ENCODE measurements around the gene MEI1.

The MEI1 gene

DNA sequence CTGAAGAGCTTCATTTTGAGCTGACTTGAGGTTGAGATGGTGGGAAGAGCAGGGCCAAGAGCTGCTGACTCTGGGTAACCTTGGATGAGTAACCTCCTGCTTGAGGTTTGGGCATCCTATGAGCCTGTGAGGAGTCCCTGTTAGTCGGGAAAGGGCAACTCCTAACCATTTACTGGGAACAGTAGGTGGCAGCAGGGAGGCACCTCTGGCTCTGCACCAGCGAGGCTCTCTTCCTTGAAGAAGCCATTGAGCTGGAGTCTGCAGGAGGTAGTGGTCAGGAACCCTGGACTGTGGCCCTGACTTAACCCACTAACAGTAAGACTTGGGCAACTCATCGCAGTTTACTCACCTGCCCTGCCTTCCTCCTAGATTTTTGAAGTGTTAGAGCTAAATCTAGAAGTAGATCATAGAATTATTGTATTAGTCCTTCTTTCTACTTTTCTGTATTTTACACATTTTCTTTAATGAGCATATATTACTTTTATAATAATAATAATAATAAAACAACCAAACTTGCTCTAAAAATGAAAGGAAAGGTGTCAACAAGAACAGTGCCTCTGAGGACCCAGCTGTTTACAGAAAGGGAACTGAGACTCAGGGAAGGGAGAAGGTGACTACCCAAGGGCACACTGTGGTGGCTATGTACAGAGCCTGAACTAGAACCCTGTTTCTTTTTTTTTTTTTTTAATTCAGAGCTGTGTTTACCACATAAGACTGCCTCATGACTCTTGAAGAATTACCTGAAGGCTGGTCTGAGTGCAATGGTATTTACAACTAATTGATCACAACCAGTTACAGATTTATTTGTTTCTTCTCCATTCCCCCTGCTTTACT, 47.5 kb downstream of the MEI1 start:
- peak; percentile 60 to 71 for DNase-seq

GRCh38 chr22:41752011-41752970, 53.0 kb downstream of the MEI1 start:
- DNase-seq: no peak

GRCh38 chr22:41753984-41754383, 54.7 kb downstream of the MEI1 start:
- DNase-seq: no peak

- peak in 1 of 2 donors; percentile 1 for DNase-seq
These were observed 58.2 kb downstream of the MEI1 start for GRCh38 chr22:41757502-41757901.

- no peak for DNase-seq
These were observed 58.9 kb downstream of the MEI1 start for GRCh38 chr22:41758231-41758630.

- DNase-seq: peak; percentile 23 to 34
These were observed 63.9 kb downstream of the MEI1 start for GRCh38 chr22:41762980-41763779.

- no peak for DNase-seq
These were observed 67.2 kb downstream of the MEI1 start for GRCh38 chr22:41766476-41766875.

DNA sequence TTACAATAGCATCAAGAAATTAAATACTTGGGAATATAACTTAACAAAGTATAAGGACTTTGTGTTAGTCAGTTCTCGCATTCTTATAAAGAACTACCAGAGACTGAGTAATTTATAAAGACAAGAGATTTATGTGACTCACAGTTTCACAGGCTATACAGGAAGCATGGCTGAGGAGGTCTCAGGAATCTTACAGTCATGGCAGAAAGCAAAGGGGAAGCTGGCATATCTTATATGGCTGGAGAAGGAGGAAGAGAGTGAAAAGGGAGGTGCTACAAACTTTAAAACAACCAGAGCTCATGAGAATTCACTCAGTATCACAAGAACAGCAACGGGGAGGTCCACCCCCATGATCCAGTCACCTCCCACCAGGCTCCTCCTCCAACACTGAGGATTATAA, 69.1 kb downstream of the MEI1 start:
- DNase-seq: peak in 1 of 2 donors; percentile 31

- DNase-seq: no peak
These were observed 71.6 kb downstream of the MEI1 start for GRCh38 chr22:41770715-41771468.

- DNase-seq: no peak
These were observed 72.9 kb downstream of the MEI1 start for GRCh38 chr22:41772198-41772597.

- no peak for DNase-seq
These were observed 73.3 kb downstream of the MEI1 start for GRCh38 chr22:41772645-41773044.

DNA sequence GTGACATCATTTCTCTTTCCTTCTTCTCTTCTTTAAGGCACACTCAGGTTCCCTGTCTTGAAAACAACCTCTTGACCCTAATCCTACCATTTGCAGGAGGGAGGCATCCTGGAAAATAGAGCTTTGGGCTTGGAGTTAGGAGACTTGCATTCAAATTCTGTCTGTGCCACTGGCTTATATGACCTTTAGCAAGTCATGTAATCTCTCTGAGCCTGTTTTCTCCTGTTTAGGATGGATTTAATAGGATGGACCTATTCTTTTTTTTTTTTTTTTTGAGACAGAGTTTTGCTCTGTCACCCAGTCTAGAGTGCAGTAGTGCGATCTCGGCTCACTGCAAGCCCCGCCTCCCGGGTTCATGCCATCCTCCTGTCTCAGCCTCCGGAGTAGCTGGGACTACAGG, 76.0 kb downstream of the MEI1 start:
- DNase-seq: no peak

GRCh38 chr22:41775976-41776375, 76.7 kb downstream of the MEI1 start:
- DNase-seq: no peak

GRCh38 chr22:41776381-41776780, 77.1 kb downstream of the MEI1 start:
- no peak for DNase-seq

DNA sequence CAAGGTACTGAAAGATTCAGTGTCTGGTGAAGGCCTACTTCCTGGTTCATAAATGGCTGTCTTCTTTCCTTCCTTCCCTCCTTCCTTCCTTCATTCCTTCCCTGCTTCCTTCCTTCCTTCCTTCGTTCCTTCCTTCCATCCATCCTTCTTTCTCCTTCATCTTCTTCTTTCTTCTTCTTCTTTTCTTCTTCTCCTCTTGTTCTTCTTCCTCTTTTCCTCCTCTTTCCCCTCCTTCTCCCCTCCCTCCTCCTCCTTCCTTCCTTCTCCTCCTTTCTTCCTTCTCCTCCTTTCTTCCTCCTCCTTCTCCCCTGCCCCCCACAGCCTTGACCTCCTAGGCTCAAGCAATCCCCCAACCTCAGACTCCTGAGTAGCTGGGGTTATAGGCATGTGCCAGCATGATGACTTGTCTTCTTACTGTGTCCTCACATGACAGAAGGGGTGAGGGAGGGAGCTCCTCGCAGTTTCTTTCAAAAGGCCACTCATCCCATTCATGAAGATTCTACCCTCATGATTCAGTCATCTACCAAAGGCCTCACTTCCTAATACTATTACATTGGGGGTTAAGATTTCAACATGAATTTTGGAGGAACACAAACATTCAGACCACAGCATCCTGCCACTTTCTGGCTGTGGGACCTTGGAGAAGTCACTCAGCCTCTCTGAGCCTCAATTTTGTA, 78.6 kb downstream of the MEI1 start:
- peak in 1 of 2 donors; percentile 15 for DNase-seq

GRCh38 chr22:41779929-41780505, 80.7 kb downstream of the MEI1 start:
- DNase-seq: no peak

GRCh38 chr22:41780746-41781505, 81.6 kb downstream of the MEI1 start:
- DNase-seq: peak; percentile 96

- no peak for DNase-seq
These were observed 82.2 kb downstream of the MEI1 start for GRCh38 chr22:41781507-41781906.

- DNase-seq: peak; percentile 21 to 52
These were observed 83.0 kb downstream of the MEI1 start for GRCh38 chr22:41782316-41782715.

- no peak for DNase-seq
These were observed 83.4 kb downstream of the MEI1 start for GRCh38 chr22:41782751-41783150.

Measured in CD4-positive, alpha-beta T cell treated with Interferon alpha-2 for 1 hour (primary cell).